ENCODE results near the gene NR1H2.
"Not testable (repeated sequence)": the region's sequence is repeated elsewhere in the genome, so short reads cannot be mapped to it uniquely, and the experiment has no call there.

The NR1H2 gene

DNA sequence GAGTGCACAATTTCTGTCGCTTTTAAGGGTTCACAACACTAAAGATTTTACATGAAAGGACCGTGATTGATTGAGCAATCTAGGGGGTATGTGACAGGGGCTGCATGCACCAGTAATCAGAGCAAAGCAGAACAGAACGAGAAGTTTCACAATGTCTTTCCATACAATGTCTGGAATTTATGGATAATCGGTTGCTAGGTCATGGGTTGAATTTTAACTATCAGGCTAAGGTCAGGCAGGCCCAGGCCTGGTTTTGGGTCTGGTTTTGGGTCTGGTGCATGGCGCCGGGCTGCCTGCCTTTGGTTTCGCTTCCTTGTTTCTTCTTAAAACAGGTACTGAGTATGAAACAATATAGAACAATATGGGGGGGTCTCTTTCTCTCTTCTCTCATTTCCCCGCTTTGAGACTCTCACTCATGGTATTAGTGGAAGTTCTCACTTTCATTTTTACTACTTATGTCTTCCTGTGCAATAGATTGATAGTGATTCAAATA, 29.1 kb upstream of the NR1H2 start:
- DNase-seq: not testable (repeated sequence)

DNA sequence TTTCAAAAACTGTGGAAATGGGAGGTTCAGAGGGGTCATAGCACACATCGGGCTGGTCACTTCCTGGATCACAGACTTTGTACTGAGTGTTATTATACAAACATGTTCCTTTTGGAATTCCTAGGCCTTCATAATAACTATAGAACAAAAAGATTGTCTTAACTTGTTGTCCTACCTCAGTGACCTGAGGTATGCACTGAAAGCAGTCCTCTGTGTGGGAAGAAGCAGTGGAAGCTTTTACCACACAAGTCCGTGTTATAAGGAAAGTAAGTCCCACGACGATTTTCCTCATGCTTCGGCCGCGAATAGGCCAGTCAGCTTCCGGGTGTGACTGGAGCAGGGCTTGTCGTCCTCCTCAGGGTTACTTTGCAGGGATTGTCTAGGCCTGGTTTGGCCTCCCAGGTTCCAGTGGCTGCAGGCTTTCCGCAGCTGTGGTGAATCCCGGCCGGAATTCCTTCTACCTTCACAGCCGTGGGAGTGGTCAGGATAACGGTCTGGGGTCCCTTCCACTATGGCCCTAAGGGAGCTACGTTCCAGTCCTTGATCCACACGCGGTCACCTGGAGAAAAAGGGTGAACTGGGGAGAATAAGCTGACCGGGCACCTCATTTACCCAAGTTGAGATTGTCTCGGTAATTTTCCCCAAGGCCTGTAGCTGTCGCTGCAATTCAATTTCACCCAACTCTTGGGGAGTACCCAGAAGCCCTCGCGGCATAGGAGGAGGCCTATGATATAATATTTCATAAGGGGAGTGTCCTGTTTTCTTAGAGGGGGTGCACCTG, 26.8 kb upstream of the NR1H2 start:
- no peak for DNase-seq

DNA sequence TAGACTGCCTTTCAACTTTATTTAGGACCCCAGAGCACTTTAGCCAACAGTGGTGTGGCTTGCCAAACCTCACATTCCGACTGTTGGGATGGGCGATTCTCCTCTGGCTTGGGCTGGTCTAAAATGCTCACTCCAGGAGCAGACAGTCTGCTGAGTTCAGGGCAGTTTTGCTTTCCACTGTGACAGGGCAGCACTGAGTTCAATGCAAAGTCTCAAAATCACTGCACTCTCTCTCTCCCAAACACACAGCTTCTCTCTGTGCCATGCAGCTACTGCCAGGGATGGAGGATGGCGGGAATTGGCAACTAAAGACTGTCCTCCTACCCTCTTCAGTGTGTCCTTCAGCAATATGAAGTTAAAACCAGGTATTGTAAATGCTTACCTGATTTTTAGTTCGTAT, 24.0 kb upstream of the NR1H2 start:
- no peak for DNase-seq

DNA sequence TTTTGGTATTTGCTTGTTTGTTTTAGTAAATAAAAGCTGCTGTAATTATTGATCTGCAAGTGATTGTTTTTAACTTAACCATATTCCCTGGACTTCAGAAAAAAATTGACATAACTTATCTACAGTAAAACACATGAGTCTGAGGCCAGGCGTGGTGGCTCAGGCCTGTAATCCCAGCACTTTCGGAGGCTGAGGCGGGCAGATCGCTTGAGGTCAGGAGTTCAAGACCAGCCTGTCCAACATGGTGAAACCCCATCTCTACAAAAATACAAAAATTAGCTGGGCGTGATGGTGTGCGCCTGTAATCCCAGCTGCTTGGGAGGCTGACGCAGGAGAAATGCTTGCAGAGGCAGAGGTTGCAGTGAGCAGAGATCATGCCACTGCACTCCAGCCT, 22.8 kb upstream of the NR1H2 start:
- DNase-seq: not testable (repeated sequence)

DNA sequence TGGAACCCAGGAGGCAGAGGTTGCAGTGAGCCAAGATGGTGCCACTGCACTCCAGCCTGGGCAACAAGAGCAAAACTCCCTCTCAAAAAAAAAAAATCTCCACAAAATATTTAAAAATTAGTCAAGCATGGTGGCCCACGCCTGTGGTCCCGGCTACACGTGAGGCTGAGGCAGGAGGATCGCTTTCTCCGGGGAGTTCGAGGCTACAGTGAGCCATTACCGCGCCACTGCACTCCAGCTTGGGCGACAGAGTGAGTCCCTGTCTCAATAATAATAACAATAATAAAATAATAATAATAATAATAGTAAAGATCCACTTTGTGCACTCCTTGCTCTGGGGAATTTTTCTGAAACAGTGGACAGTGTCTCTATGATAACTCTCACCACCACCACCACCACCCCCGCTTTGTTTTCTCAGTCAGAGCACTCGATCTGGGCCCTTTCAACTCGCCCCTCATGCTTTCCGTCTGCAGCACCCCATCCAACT, 19.5 kb upstream of the NR1H2 start:
- no peak for DNase-seq

DNA sequence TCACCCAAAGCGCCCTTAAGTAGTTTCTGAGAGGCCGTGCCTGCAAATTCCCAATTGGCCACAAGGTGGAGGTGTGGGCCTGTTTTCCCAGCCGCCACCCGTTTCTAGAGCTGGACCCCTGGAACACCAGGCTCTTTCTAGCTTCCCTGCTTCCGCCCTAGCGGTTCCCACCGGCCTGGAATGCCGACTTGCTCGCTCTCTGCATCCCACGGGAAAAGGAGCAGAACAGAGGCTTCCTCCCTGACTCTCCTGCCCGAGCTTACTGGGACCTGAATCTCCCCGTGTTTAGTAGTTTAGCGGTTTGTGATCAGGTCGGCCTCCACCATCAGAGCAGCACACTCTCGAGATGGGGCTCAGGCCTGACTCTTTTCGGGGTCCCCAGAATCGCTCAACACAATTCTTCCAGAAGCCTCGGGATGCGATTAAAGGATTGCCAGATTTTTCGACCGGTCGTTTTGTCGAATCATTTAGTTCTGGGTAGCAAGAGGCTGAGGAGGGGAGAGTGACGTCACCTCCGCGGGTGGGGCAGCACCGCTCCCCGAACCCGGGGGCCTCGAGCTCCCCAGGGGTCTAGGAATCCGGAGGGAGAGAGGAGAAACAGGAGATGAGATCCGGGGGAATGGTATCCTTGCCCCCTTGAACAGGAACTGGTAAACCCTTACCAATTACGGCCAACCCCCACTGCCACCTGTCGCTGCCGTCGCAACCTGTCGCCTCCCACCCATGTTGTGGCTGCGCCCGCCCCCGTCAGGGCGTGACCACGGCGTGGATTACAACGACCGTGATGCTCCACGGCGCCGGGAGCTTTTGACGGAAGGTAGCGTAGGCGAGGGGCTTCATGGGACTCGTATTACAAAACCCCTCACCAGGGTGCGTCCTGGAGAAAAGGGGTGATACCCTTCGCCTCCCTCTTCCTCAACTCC, 18.8 kb upstream of the NR1H2 start:
- peak; percentile 17 for DNase-seq

DNA sequence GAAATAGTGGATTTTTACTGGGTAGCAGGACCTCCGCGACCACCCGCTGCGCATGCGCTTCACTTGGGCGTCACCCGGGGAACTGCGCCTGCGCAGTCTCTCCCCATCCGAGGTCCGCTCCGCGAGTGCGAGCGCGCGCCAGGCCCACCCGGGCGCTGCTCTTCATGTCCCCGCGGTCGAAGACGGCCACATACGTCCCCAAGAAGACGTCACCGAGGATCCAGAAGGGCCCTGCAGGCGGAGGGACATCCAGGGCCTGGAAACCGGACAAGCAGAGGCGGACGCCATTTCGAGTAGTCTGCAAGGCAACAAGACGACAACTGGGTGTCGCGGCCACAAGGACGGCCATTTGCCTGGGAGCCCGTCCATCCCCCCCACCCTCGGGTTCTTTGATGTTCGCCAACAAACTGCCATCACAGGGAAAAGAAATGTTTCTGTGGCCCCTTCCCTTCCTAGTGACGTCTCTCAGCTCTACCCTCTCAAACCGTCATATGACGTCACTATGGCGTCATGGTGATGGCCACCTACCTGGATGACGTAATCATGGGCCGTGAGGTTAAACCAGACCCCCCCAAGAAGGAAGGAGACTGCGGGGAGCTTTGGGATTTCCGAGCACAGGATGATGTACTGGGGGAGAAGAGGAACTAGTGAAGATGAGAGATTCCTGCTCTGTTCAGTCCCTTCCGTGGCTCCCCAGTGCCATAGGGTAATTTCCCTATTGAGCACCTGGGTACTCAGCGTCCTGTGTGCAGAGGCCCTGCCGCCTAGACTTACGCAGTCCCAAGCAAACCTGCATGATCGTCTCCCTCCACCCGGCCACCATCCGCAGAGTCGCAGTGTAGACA, 17.6 kb upstream of the NR1H2 start:
- no peak for DNase-seq

DNA sequence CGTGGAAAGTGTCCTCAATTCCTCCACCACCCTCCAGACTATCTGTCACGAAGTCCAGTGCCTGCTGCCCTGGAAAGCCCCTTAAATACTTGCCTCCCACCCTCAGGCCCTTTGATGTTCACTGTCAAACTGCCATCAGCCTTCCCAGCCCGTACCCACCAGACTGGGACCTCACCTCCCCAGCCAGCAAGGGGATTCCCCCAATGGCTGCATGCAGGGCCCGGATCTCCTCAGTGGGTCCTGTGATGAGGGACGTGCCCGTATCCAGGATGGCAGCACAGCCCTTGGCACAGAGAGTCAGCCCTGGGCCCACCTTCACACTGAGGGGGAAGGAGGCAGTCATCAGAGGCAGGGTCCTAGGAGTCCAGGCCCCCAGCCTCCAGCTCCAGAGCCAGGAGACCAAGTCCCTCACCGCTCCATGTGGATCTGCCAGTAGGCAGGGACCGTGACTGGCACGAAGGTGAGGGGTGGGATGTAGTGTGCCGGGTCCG, 16.9 kb upstream of the NR1H2 start:
- no peak for DNase-seq

DNA sequence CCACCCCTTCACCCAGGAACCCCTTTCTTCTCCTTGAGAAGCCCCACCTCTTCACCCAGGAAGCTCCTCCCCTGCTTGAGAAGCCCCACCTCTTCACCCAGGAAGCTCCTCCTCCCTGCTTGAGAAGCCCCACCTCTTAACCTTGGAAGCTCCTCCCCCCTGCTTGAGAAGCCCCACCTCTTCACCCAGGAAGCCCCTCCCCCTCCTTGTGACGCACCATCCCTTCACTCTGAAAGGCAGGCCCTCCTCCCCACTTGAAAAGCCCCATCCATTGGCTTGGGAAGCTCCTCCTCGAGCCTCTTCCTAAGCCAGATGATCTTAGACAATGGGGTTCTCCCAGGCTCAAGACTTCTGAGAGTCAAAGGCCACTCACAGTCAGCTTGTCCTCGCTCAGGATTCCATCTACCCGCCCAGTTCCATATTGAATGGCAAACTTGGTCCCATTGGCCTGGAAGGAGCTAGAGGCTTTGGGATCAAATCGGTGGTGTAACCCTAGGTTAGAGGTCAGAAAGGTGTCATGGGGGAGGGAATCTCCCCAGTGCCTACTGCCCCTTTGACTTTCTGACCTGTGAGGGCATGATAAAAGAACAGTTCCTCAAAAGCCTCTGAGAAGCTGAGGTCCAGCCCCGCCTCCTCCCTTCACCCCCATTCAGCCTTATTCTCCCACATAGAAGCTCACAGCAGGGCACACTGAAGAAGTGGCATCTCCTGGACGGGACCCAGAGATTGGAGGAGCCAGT, 14.8 kb upstream of the NR1H2 start:
- DNase-seq: no peak

DNA sequence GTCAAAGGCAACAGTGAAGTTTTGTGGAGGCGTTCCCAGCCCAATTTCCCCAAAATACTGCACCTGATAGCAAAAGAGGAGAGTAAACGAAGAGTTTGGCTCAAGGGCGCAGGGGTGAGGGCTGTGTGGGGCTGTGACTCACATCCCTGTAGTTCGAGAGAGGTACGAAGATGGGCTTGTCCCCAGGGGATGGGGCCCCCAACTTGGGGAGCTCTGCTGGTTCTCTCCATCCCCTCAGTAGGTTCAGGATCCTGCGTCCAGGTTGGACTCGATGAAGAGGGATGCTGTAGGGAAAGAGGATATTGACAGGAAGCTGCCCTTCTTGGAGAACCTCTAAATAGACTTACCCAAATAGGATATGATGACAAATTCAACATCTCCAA, 14.2 kb upstream of the NR1H2 start:
- no peak for DNase-seq

DNA sequence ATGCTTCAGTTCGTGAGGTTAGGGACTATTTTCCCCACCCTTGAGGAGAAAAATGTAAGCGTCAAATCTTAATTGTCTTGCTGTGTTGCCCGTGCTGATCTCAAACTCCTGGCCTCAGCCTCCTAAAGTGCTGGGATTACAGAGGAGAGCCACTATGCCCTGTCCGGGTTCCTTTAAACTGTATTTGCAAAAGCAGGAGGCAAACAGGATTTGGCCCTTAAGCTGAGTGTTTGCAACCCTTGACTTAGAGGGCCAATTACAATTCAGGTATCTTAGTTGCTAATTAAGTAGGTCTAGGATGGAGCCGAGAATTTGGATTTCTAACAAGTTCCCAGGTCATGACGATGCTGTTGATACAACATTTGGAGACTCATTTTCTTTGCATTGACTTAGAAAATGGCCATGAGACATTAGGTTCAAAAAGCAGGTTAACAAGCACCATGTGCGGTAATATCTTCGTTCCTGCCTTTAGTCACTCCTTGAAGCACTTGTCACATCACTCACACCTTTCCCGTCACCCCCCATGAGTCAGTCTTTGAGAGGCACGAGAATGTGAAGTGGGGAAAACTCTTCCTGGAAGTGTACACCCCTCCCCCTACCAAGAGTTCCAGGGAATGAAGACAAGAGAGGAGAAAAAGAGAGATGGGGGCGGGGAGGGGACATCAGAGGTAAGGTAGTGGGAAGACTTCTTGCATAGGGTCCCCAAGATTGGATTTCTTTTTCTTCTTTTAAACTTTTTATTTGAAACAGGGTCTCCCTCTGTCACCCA, 13.4 kb upstream of the NR1H2 start:
- DNase-seq: no peak

DNA sequence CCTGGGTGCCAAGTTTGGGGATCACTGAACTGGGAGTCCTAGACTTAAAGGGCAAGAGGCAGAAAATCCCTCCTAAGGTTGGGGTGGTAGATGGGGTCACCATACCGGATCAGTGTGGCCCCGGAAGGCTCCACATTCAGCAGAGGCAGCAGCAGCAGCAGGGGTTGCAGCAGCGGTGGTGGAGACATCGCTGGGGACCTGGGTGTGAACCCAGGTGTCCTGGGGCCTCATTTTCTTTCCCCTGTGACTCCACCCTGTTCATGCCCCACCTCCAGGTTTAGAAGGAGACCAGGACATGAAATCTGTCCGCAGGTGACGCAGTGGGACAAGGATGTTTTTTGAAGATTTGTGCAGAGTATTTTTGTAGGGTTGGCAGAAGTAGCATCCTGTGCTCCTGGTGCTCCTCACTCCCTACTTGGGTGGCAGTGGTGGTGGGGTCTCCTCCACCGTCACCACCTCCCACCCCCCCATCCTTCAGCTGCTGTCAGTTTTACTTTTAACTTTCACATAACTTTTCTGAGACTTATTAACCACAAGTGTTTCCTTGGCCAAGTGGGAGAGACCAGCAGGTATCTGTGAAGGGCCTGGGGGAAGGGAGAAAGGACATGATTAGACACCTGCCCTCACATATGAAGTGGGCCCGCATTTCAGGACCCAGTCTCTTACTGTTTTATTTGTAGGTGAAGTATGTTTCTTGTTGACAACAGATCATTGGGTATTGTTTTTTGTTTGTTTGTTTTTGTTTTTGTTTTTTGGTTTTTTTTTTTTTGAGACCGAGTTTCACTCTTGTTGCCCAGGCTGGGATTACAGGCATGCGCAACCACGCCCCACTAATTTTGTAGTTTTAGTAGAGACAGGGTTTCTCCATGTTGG, 10.6 kb upstream of the NR1H2 start, which contains the start of gene NAPSA:
TSS of gene NAPSA (minus strand) at position 206 of the 873 bp plus-strand sequence. CDS start at position 188, 18 bp downstream.
- no peak for DNase-seq

DNA sequence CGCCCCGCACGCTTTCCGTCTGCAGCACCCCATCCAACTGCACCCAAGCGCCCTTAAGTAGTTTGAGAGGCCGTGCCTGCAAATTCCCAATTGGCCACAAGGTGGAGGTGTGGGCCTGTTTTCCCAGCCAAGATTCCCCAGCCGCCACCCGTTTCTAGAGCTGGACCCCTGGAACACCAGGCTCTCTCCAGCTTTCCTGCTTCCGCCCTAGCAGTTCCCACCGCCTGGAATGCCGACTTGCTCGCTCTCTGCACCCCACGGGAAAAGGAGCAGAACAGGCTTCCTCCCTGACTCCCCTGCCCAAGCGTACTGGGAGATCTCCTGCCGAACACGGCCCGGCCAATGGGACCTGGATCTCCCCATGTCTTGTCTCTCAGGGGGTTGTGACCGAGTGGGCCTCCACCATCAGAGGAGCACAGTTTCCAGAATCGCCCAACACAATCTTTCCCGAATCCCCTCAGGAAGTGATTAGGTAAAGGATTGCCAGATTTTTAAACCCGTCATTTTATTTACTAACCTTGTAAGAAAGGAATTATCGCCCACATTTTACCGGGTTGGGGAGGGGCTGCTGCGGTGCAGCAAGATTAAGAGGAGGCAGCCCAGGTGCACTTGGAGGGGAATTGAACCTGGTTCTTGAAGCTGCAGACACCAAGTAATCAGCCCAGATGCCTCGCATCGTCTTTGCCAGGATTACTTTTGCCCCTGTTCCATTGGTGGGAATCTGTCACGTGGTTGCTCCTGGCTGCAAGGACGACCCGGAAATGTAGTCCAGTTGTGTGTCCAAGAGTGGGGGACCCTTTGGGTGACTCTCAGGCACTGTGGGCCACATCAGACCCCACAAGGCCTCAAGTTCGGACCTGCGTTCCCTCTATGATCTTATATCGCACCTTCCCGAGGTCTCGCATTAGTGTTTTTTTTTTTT, 7.3 kb upstream of the NR1H2 start:
- peak; percentile 82 for DNase-seq

DNA sequence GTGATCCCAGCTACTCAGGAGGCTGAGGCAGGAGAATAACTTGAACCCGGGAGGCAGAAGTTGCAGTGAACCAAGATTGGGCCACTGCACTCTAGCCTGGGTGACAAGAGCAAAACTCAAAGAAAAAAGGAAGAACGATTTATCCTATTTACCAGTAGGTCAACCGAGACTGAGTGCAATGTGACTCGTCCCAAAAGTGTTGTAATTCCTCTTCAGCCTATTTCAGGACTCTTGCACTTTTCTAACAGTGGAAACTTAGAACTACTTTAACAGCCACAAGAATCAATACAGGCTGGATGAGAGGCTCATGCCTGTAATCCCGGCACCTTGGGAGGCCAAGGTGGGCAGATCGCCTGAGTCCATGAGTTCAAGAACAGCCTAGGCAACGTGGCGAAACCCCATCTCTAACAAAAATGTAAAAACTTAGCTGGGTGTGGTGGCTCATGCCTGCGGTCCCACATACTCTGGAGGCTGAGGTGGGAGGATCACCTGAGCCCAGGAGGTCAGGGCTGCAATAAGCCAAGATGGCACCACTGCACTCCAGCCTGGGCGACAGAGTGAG, 4.3 kb upstream of the NR1H2 start:
- DNase-seq: no peak

DNA sequence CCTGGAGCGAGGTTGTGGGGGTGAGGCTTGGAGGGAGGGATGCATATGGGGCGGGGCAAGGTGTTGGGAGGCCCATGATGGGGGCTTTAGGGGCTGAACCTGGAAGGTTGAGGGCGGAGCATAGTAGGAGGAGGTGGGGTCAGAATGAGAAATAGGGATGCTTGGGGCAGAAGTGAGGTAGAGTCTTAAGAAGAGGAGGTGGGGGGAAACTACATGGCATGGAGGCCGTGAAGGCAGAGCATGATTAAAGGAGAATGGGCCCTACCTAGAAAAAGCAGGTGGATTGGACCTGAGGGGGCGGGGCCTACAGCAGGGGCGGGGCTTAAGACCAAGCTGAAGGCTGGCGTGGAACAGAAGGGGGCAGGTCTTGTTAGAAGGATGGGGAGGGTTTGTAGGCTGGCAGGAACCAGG, 799 bp downstream of the NR1H2 start:
- no peak for DNase-seq

DNA sequence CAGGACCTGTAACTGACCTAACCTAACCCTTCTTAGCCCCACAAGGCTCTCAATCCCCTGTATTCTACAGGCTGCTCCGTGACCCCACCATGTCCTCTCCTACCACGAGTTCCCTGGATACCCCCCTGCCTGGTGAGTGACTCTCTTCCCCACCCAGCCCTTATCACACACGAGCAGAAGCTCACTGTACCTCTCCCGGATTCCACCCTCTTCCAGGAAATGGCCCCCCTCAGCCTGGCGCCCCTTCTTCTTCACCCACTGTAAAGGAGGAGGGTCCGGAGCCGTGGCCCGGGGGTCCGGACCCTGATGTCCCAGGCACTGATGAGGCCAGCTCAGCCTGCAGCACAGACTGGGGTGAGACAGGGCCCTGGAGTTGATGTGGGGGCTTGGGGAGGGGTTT, 1.3 kb downstream of the NR1H2 start:
- no peak for DNase-seq

DNA sequence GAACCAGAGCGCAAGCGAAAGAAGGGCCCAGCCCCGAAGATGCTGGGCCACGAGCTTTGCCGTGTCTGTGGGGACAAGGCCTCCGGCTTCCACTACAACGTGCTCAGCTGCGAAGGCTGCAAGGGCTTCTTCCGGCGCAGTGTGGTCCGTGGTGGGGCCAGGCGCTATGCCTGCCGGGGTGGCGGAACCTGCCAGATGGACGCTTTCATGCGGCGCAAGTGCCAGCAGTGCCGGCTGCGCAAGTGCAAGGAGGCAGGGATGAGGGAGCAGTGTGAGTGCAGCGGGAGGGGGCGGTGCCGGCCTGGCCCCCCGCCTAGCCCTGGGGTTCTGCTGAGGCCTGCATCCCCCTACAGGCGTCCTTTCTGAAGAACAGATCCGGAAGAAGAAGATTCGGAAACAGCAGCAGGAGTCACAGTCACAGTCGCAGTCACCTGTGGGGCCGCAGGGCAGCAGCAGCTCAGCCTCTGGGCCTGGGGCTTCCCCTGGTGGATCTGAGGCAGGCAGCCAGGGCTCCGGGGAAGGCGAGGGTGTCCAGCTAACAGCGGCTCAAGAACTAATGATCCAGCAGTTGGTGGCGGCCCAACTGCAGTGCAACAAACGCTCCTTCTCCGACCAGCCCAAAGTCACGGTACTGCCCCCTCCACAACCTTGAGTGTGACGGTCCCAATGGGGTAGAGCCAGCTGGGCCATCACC, 2.1 kb downstream of the NR1H2 start:
- no peak for DNase-seq

DNA sequence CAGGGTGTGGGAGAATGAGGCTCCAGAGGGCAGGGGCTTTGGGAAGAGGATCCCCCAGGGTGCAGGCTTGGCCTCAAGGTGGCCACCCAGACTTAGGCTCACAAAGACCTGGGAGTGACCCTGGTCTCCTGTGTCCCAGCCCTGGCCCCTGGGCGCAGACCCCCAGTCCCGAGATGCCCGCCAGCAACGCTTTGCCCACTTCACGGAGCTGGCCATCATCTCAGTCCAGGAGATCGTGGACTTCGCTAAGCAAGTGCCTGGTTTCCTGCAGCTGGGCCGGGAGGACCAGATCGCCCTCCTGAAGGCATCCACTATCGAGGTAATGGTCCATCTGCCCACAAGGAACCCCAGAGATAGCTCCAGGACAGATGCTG, 2.6 kb downstream of the NR1H2 start:
- DNase-seq: no peak
